Kidney capillary endothelial cell (primary cell): ENCODE measurements around the gene STAB1.

Source experiments
- DNase-seq: peaks from one replicate; pipeline ENCODE4 v3.0.0-alpha.2; 2018; ENCODE audit warnings: low spot score

STAB1 gene

GRCh38 chr3:52483577-52484381 is 11.4 kb upstream of the STAB1 start:
- no peak for DNase-seq

DNA sequence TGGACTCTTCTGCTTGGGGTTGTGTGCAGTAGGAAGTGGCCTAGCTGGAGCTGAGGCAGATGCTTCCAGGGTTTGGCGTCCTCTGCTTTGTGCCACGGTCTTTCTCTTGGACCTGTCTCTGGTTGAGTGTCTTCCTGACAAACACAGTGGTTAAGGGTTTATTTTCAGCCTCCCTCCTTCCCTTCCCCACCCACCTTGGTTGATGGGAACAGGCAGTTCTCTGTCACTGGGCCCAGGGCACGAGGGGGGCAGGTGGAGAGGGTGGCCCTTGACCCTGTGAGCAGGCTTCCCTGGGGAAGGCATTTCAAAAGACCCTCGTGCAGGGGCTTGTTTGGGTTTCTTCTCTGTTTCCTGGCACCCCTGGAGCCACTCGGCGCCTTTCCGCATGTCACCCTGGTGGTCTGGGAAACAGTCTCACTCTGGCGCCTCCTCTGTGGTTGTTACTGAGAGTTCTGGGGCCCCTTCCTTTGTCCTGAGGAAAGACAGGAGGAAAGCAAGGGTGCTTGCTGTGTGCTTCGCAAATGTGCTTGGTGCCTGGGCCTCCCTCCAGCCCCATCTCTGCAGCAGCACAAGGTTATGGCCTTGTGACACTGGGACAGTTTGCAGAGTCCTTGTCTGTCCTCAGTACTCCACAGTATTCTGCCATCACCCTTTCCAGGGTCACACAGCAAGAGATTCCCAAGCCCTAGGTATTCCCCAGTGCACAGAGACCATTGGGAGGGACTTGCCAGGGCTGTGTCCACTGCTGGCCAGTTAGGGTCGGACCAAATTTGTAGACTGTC is 10.3 kb upstream of the STAB1 start:
- DNase-seq: no peak

DNA sequence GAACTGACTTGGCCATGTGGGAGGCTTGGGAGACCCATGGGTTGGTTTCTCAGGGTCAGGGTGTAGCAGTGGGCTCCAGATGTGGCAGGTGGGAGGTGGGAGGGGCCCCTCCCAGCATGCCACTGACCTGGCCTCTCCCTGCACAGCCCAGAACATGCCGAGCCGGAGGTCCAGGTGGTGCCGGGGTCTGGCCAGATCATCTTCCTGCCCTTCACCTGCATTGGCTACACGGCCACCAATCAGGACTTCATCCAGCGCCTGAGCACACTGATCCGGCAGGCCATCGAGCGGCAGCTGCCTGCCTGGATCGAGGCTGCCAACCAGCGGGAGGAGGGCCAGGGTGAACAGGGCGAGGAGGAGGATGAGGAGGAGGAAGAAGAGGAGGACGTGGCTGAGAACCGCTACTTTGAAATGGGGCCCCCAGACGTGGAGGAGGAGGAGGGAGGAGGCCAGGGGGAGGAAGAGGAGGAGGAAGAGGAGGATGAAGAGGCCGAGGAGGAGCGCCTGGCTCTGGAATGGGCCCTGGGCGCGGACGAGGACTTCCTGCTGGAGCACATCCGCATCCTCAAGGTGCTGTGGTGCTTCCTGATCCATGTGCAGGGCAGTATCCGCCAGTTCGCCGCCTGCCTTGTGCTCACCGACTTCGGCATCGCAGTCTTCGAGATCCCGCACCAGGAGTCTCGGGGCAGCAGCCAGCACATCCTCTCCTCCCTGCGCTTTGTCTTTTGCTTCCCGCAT is 7.9 kb upstream of the STAB1 start:
- no peak for DNase-seq

- no peak for DNase-seq
These were observed 7.1 kb upstream of the STAB1 start for GRCh38 chr3:52487788-52488691.

DNA sequence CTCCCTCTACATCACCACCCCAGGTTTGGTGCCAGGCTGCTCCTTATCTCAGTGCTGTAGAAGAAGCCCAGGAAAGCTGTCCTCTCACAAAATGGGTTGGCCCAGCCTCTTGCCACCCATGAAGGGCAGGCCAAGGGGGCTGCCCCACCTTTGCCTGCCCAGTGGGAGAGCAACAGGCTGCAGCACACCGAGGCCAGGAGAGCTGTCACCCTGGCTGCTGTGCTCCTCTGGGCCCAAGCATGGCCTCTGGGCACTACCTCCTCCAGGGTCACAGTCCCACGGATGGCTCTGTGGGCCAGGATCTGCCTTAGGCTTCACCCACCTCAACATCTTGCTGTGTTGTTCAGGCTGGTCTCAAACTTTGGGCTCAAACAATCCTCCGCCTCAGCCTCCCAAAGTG is 6.4 kb upstream of the STAB1 start:
- DNase-seq: no peak

GRCh38 chr3:52489453-52489852 is 5.7 kb upstream of the STAB1 start:
- no peak for DNase-seq

- DNase-seq: peak; percentile 18
These were observed 4.9 kb upstream of the STAB1 start for GRCh38 chr3:52490035-52490938.

- DNase-seq: peak; percentile 95
These were observed 4.1 kb upstream of the STAB1 start for GRCh38 chr3:52490939-52491526.

DNA sequence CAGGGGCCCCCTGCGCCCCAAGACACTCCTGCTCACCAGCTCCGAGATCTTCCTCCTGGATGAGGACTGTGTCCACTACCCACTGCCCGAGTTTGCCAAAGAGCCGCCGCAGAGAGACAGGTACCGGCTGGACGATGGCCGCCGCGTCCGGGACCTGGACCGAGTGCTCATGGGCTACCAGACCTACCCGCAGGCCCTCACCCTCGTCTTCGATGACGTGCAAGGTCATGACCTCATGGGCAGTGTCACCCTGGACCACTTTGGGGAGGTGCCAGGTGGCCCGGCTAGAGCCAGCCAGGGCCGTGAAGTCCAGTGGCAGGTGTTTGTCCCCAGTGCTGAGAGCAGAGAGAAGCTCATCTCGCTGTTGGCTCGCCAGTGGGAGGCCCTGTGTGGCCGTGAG is 3.1 kb upstream of the STAB1 start:
- DNase-seq: no peak

DNA sequence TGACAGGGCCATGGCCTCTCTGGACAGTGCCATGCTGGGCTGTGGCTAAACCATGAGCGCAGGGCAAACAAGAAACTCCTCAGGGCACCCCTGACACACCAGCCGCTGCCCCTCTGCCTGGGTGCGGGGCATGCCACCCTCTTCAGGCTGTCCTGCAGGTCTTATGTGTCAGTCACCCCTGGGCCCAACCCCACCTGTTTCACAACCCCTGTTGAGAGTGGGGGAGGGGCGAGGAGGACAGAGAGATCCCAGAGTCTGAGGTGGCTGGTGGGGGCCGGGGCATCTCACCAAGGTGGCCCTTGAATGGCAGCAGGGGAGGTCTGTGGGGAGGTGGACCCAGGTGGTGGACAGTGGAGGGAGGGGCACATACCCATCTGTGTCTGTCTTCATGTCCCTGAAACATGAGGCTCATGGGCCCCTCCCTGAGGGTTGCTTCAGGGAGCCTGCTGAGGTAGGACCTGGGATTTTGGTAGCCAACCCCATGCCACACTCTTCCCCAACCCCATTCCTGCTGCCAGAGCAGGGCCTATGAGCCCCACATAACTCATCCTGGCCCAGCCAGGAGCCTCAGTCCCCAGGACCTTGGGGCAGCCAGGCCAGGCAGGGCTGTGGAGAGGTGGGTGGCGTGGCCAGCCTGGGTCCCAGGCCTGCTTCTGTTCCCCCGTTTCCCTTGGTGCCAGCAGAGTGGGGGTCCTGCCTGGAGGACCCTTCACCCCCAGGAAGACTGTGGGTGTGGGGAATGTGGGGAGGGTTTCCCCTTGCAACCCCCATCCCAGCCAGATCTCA is 1.7 kb upstream of the STAB1 start:
- no peak for DNase-seq

GRCh38 chr3:52494445-52494844 is 693 bp upstream of the STAB1 start:
- peak; percentile 9 for DNase-seq

GRCh38 chr3:52495777-52496602 is 852 bp downstream of the STAB1 start:
- peak; percentile 72 for DNase-seq

DNA sequence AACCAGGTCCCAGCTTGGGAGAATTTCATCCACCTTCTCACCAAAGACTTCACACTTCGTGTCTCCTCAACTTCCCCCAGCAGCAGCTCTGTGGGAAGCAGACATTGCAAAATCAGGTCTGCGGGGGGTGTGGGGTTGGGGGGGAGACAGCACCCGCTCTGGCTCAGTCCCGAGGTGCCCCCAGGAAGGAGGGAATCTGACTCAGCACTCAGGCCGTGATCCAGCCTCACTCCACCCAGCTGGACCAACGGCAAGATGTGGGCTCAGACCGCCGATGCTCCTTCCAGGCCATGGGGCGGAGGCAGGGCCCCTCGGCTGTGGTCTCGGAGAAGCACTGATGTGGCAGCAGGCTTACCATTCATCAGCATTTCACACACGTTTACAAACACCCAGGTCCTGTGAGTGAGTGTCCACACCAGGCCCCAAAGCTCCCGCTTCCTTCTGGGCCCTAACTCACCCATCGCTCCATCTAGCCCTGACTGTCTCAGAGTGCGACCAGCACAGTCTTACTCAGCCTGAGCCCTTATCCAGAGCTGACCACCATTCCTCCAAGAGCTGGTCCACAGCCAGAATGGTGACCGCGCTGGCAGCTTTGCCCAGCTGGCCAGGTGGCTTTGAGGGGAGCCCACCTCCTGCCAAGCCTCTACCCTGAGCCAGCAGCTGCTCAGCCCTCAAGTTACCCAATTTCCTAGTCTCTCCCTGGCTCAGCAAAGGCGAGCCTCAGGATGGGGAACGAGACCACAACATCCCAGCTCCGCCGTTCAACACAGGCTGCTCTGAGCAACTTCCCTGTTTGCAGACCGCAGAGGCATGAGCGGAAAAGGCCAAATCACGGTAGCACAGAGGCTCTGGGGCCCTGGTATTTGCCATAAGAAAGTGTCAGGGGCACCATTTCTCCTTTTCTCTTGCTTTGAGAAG is 3.3 kb downstream of the STAB1 start:
- DNase-seq: no peak

GRCh38 chr3:52501046-52501445 is 5.9 kb downstream of the STAB1 start:
- DNase-seq: no peak

DNA sequence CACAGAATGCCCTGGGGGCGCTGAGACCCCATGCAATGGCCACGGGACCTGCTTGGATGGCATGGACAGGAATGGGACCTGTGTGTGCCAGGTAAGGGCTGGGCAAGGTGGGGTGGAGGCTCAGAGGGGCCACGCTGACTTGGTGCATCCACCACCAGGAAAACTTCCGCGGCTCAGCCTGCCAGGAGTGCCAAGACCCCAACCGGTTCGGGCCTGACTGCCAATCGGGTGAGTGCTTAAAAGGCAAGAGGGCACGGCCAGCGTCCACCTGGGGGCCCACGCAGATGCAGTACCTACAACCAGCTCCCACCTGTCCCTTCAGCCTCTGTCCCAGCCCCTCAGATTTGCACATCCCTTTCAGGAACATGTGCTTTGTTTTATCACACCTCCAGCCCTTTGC is 6.9 kb downstream of the STAB1 start:
- no peak for DNase-seq

GRCh38 chr3:52502808-52503350 is 7.7 kb downstream of the STAB1 start:
- no peak for DNase-seq

GRCh38 chr3:52503788-52504424 is 8.8 kb downstream of the STAB1 start:
- DNase-seq: no peak
